Heart right ventricle (tissue), 16 donors: Measurements from ENCODE around the gene USP47. TPM values are rescaled to one million over a fixed set of nuclear protein-coding genes. Genes with fewer than 3 reads are reported as not detected.
A peak's percentile ranks its signal among the peaks of the same experiment; 100 is the strongest.

Experiments
- ATAC-seq, 8 donors: fragments of 200-7000 bp; cut with Tn5 transposase; one replicate each; pipeline ENCODE4 v1.9.1; 2020; ENCODE audit warnings: mild to moderate bottlenecking in 8 of 8, moderate library complexity in 8 of 8, moderate number of reproducible peaks in 1 of 8
- DNase-seq, 2 donors: peaks; one replicate each; pipeline ENCODE4 v3.0.0-alpha.2; 2020
- H3K27ac ChIP-seq, 10 donors: fragments of 200-600 bp; sonication (generic) in 2 of 10; one replicate each; pipeline versions ENCODE4 v1.5.0 to v1.8.0; 2020 to 2022; ENCODE audit warnings: mild to moderate bottlenecking in 3 of 10
- H3K27me3 ChIP-seq, 7 donors: fragments of 200-600 bp; one replicate each; pipeline ENCODE4 v1.8.0; 2021 to 2022; ENCODE audit warnings: mild to moderate bottlenecking in 2 of 7
- H3K36me3 ChIP-seq, 9 donors: fragments of 200-600 bp; sonication (generic) in 1 of 9; one replicate each; pipeline versions ENCODE4 v1.5.0 to v1.8.0; 2020 to 2022; ENCODE audit warnings: mild to moderate bottlenecking in 2 of 9
- H3K4me1 ChIP-seq, 9 donors: fragments of 200-600 bp; sonication (generic) in 1 of 9; one replicate each; pipeline versions ENCODE4 v1.5.0 to v1.8.0; 2020 to 2022; ENCODE audit warnings: mild to moderate bottlenecking in 4 of 9
- H3K4me3 ChIP-seq, 10 donors: fragments of 200-600 bp; sonication (generic) in 2 of 10; one replicate each; pipeline versions ENCODE4 v1.5.0 to v1.8.0; 2020 to 2022; ENCODE audit warnings: mild to moderate bottlenecking in 7 of 10, moderate library complexity in 2 of 10
- H3K9me3 ChIP-seq, 11 donors: fragments of 200-600 bp in 10 of 11; sonication (generic) in 2 of 11; one replicate each; pipeline versions ENCODE4 v1.5.0 to v1.8.0; 2013 to 2022; ENCODE audit warnings: mild to moderate bottlenecking in 2 of 11, control low read depth in 1 of 11, moderate library complexity in 1 of 11
- WGBS, 2 donors: extraction: QIAGEN DNeasy Blood & Tissue Kit; methylation state at CpG; one replicate each; pipeline ENCODE4 v1.1.7; 2013; ENCODE audit warnings: inconsistent platforms in 1 of 2; 5-methylcytosine and 5-hydroxymethylcytosine counted together
- intact Hi-C, 10 donors: fragments of 100-400 bp; cut with DNase I; formaldehyde crosslinking; loops; one replicate each; pipeline versions ENCODE4 v1.11.1 to v1.14.2; 2022
- polyA plus RNA-seq, 2 donors: library from polyadenylated mRNA; stranded (reverse); fragments of 200-250 nt; gene quantifications; one replicate each; pipeline ENCODE4 v1.2.3, GENCODE V29; 2013
- total RNA-seq, 10 donors: library from RNA; stranded (reverse); fragmentation: NEBNext Ultra II Directional in 3 of 10; extraction: Animal tissue kit (Norgen Biotek cat#: 25700) in 3 of 10; gene quantifications; one replicate each; pipeline versions ENCODE4 v1.2.1 to v1.2.4, GENCODE V29; 2021 to 2023
- TF ChIP-seq, protein P1 (sequence below), 9 donors: fragments of 200-600 bp; sonication (generic) in 2 of 9; IDR thresholded peaks; one replicate each; pipeline versions ENCODE4 v1.5.0 to v1.8.0; 2021 to 2022; ENCODE audit warnings: antibody characterized with exemption in 9 of 9, mild to moderate bottlenecking in 5 of 9, moderate library complexity in 1 of 9
- donor health status: Arrhythmogenic right ventricular cardiomyopathy.
- donor health status: ischemic (EF 13 %, LVEDD 7.1; RV severe dilation, severe dysfunction).
- donor health status: healthy with polysubstance abuse.
- donor health status: DM: no; HTN: yes; CAD: no.
- donor health status: DM: no; HTN: no; CAD: no.
- donor health status: ischemic (EF 25% LVEDD 6.9; RV normal size, moderate dysfunction).
- donor health status: ischemic (EF 25% LVEDD 5.7; RV mildly dilated, moderate dysfunction).
- donor health status: healthy.
- donor health status: DM: yes; HTN: yes; CAD: no.
- donor health status: Ischemic cardiomyopathy.
- donor health status: ischemic (EF 35%, LVEDD 5.7; RV mildly dilated, moderate dysfunction).
- donor health status: nonischemic (EF 11% LVEDD 7.7; RV severe dilation, severe dysfunction).
- donor health status: DM: yes; HTN: yes; CAD: no.
- donor health status: PGD.
- donor health status: ischemic (EF 29% LVEDD 5.4; RV normal size, mild dysfunction).
- donor health status: nonischemic (EF 23%, LVEDD 6.1; RV moderate dilation, normal function).

Gene USP47
- total and polyA plus RNA-seq, 12 donors, result 30.5 to 56.4 (median 52.5) TPM

DNA sequence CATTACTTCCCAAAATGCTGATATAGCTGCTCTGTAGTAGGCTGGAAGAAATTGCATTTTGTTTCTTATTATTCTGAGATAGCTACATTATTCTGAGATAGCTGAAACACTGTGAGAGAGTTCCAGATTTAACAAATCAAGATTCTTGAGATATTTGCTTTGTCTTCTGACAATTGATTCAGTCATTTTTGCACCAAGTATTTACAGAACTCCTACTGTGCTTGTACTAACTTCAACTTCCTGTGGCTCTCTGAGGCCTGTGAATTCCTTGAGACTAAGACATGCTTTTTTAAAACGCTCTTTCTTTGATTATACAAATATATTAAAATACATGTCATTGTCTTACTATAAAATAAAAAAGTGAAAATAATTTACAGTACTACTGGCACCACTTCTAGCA lies 52.7 kb downstream of the USP47 start:
- Histone ChIP-seq H3K27ac (no peak overlapping the region), H3K9me3 (no peaks in the 10 kb centered on the region), H3K27me3 (no peaks in the 10 kb centered on the region), H3K36me3 (peaks cover 0 to 100% (median 19%) of the 10 kb centered on the region in 9 donors), H3K4me3 (no peak overlapping the region), H3K4me1 (peaks cover 0 to 6% (median 0%) of the 10 kb centered on the region in 9 donors)
- TF ChIP-seq, protein P1, sequence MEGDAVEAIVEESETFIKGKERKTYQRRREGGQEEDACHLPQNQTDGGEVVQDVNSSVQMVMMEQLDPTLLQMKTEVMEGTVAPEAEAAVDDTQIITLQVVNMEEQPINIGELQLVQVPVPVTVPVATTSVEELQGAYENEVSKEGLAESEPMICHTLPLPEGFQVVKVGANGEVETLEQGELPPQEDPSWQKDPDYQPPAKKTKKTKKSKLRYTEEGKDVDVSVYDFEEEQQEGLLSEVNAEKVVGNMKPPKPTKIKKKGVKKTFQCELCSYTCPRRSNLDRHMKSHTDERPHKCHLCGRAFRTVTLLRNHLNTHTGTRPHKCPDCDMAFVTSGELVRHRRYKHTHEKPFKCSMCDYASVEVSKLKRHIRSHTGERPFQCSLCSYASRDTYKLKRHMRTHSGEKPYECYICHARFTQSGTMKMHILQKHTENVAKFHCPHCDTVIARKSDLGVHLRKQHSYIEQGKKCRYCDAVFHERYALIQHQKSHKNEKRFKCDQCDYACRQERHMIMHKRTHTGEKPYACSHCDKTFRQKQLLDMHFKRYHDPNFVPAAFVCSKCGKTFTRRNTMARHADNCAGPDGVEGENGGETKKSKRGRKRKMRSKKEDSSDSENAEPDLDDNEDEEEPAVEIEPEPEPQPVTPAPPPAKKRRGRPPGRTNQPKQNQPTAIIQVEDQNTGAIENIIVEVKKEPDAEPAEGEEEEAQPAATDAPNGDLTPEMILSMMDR (IDR thresholded peaks at IDR 0.05), result no peak
- 84 to 90% methylated on average over 1 of the region's 1 CpG for WGBS, 2 donors
- intact Hi-C loops, result loop anchor here in 3 of 10 donors (10.0 kb wide), 2 partner anchors 80 to 90 kb away; no protein-coding TSS in a partner anchor
- DNase-seq (no peak), ATAC-seq (no peak)

DNA sequence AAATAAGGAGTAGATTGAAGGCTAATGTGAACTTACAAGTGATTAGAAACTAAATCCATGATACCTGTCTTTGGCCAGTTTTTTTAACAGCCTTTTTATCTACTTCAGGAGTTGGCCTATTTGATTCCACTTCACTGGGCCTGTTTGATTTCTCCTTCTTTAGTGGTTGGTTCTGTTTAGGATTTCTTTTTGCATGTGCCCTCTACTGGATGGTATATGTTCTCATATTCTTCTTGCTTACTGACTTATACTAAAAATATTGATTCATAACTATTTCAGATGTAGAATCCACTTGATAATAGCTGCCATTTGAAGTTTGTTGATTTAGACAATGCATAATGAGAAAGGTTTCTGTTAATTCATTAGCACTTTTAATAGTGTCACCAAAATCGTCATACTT lies 53.9 kb downstream of the USP47 start:
- H3K4me1 ChIP-seq, result peaks cover 0 to 6% (median 0%) of the 10 kb centered on the region in 9 donors
- H3K27me3 ChIP-seq, result no peaks in the 10 kb centered on the region
- H3K9me3 ChIP-seq, result no peaks in the 10 kb centered on the region
- intact Hi-C loops, result loop anchor here in 3 of 10 donors (10.0 kb wide), 2 partner anchors 81 to 91 kb away; no protein-coding TSS in a partner anchor
- ATAC-seq (no peak), DNase-seq (no peak)
- H3K36me3 ChIP-seq, result peaks cover 0 to 95% (median 19%) of the 10 kb centered on the region in 9 donors
- TF ChIP-seq, protein P1 (IDR thresholded peaks at IDR 0.05), result peak in 4 of 9 donors; percentile 25 to 38 (median 32)
- 93 to 94% methylated on average over 1 of the region's 1 CpG for WGBS, 2 donors
- H3K27ac ChIP-seq, result no peak overlapping the region
- no peak overlapping the region for H3K4me3 ChIP-seq

GRCh38 chr11:11898648-11899047 lies 56.9 kb downstream of the USP47 start:
- ATAC-seq (no peak), DNase-seq (no peak)
- no peak overlapping the region for H3K27ac ChIP-seq
- no peaks in the 10 kb centered on the region for H3K9me3 ChIP-seq
- H3K27me3 ChIP-seq, result no peaks in the 10 kb centered on the region
- peaks cover 0 to 87% (median 13%) of the 10 kb centered on the region in 9 donors for H3K36me3 ChIP-seq
- TF ChIP-seq, protein P1 (IDR thresholded peaks at IDR 0.05), result no peak
- intact Hi-C loops, result loop anchor here in 3 of 10 donors (10.0 kb wide), 2 partner anchors 84 to 94 kb away; no protein-coding TSS in a partner anchor
- WGBS, 2 donors, result 72 to 78% methylated on average over 2 of the region's 2 CpGs
- H3K4me3 ChIP-seq, result no peak overlapping the region
- H3K4me1 ChIP-seq, result peaks cover 0 to 6% (median 0%) of the 10 kb centered on the region in 9 donors

GRCh38 chr11:11899401-11899800 lies 57.6 kb downstream of the USP47 start:
- intact Hi-C loops, result loop anchor here in 3 of 10 donors (10.0 kb wide), 2 partner anchors 85 to 95 kb away; no protein-coding TSS in a partner anchor
- H3K9me3 ChIP-seq, result no peaks in the 10 kb centered on the region
- H3K4me3 ChIP-seq, result no peak overlapping the region
- 84 to 87% methylated on average over 1 of the region's 1 CpG for WGBS, 2 donors
- ATAC-seq (no peak), DNase-seq (no peak)
- H3K27ac ChIP-seq, result no peak overlapping the region
- TF ChIP-seq, protein P1 (IDR thresholded peaks at IDR 0.05), result no peak
- no peaks in the 10 kb centered on the region for H3K27me3 ChIP-seq
- H3K36me3 ChIP-seq, result peaks cover 0 to 87% (median 10%) of the 10 kb centered on the region in 9 donors
- peaks cover 0 to 2% (median 0%) of the 10 kb centered on the region in 9 donors for H3K4me1 ChIP-seq
